Esophagus squamous epithelium (tissue), 4 donors: ENCODE measurements around the gene ARPC4.

Source experiments
- POLR2A ChIP-seq, 4 donors: fragments of 450-650 bp; IDR thresholded peaks; one replicate each; pipeline ENCODE4 v1.6.1; 2017; ENCODE audit warnings: antibody characterized with exemption in 4 of 4, mild to moderate bottlenecking in 4 of 4, moderate library complexity in 3 of 4
- TF ChIP-seq, protein P1 (sequence below), 6 experiments: fragments of 450-650 bp in 4 of 6; fragments of 200-600 bp in 2 of 6; sonication (generic) in 2 of 6; IDR thresholded peaks; one replicate each; pipeline ENCODE4 v1.5.1; 2016 to 2019; ENCODE audit warnings: antibody characterized with exemption in 6 of 6, mild to moderate bottlenecking in 4 of 6, moderate library complexity in 4 of 6

GRCh38 chr3:9781551-9781950 lies 11.3 kb upstream of the ARPC4 start:
- TF ChIP-seq, protein P1, sequence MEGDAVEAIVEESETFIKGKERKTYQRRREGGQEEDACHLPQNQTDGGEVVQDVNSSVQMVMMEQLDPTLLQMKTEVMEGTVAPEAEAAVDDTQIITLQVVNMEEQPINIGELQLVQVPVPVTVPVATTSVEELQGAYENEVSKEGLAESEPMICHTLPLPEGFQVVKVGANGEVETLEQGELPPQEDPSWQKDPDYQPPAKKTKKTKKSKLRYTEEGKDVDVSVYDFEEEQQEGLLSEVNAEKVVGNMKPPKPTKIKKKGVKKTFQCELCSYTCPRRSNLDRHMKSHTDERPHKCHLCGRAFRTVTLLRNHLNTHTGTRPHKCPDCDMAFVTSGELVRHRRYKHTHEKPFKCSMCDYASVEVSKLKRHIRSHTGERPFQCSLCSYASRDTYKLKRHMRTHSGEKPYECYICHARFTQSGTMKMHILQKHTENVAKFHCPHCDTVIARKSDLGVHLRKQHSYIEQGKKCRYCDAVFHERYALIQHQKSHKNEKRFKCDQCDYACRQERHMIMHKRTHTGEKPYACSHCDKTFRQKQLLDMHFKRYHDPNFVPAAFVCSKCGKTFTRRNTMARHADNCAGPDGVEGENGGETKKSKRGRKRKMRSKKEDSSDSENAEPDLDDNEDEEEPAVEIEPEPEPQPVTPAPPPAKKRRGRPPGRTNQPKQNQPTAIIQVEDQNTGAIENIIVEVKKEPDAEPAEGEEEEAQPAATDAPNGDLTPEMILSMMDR (IDR thresholded peaks at IDR 0.05) = no peak
- TF ChIP-seq POLR2A (IDR thresholded peaks at IDR 0.05) = no peak
